ENCODE measurements around the gene MSI2.

MSI2 gene

DNA sequence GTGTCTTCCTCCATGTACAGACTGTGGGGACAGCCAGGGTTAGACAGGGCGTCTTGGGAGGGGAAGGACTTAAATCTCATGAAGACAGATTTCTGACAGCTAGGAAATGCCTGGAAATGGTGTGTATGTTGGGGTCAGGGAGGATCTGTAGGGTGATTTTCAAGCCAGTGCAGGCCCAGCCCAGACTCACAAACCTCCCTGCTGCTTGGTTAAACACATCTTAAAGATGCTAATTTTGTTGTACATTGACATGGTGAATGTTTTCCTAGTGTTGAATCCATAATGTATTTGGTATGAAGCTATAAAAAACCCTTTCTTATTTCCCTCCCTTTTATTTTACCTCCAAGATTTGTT, 250.4 kb downstream of the MSI2 start:
- DNase-seq (ENCODE audit: low read depth) = no peak

DNA sequence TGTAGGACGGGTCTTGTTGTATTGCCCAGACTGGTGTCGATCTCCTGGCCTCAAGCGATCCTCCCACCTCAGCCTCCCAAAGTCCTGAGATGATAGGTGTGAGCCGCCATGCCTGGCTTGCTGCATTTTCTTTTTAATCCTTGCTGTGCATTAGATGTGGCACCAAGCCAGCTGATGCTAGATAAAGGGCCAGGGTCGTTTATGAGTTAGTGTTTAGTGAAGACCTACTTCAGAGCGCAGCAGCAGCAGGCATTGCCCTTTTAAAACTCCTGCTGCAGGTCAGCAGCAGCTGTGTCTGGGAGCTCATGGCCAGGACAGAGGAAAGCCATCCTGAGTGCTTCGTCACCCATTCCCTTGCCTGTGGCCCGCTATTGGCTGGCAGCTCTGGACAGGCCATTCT, 251.5 kb downstream of the MSI2 start:
- no peak for DNase-seq (ENCODE audit: low read depth)

DNA sequence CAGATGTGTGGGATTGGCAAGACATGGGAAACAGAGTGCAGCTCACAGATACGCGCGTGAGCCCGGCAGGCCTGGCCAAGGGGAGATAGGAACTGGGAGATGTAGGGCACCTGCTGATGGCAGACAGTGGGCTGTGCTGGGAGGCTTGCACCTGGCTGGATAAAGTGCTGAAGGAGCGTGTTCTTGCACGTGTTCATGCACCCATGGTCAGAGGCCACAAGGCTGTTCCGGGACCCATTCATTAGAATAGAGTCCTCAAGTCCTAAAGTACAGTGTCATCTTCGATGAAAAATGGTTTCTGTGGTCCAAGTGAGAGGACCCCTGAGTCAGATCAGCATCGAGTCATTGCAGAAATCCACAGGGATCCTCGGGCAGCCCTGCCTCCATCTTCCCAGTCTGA, 252.3 kb downstream of the MSI2 start:
- DNase-seq (ENCODE audit: low read depth) = no peak

DNA sequence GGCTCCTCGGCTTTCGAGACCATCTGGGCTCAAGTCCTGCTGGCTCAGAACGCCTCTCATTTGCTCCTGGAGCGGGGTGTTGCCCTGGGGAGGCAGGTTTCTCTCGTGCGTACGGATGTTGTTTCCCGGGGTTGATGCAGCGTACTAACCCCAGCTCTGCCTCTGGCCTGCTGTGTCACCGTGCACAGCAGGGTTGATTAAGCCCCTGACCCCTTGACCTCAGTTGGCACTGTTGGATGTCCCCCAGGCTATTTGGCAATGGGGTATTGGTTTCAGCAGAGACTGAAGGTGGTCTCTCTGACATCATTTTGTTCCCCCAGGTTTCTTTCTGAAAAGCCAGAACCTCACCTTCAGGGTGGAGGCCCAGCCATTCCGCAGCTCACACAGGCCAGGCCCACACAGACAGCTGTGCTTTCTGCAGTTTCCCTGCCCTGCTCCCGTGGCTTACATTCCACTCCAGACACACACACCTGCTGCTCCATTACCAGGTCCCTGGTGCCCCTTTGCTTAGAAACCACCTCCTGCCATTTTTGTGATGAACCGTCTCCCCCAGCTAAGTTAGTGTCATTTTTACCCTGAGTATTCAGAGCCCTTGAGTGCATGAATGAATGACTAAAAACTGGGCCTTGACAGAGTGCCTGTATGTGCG, 255.3 kb downstream of the MSI2 start:
- DNase-seq (ENCODE audit: low read depth) = no peak

DNA sequence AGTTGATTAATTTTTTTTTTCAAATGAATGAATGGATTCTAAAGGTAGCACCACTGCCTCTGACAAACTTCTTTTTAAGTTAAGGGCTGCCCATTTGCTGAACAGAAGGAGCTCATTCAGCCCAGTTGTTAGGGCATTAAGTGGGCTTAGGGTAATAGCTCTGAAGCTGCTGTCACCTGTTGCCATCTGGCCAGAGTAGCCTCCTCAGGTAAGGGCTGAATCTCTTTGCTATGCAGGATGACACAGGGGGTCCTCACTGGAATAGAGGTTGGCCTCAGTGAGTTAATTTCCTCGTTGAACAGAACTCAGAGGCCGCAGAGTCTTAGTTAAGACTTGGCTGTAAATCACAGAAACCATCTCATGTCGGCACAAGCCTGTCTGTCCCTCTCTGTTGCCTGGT, 255.9 kb downstream of the MSI2 start:
- DNase-seq (ENCODE audit: low read depth) = no peak

DNA sequence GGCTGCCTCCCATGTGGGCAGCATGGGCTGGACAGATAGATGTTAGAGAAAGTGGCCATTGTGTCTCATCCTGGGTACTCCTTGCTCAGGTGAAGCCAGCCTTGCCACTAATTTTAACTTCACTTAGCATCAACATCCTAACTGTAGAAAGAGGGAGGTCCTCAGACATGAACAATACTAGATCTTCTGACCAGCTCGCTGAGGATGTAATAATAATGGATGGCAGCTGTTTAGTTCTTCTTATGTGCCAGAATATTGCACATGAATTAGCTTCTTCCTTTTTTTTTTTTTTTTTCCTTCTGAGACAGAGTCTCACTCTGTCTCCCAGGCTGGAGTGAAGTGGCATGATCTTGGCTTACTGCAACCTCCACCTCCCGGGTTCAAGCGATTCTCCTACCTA, 256.4 kb downstream of the MSI2 start:
- DNase-seq (ENCODE audit: low read depth) = no peak

DNA sequence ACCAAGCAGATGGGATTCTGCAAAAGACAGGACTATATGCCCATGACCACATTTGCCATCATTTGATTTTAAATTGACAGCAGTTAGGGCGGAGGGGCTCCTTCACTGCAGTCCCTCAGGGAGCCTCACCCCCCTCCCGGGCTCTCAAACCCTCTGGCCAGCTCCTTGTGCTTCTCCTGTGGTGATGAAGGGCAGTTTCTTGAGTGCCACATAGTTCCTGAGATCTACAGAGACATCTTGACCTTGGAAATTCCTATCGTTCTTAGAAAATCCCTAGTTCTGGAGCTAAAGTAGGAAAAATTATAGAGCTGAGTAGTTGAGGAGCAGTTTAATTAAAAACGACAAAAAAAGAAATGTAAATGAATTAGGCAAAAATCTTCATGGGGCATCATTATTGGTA, 257.2 kb downstream of the MSI2 start:
- DNase-seq (ENCODE audit: low read depth) = no peak

DNA sequence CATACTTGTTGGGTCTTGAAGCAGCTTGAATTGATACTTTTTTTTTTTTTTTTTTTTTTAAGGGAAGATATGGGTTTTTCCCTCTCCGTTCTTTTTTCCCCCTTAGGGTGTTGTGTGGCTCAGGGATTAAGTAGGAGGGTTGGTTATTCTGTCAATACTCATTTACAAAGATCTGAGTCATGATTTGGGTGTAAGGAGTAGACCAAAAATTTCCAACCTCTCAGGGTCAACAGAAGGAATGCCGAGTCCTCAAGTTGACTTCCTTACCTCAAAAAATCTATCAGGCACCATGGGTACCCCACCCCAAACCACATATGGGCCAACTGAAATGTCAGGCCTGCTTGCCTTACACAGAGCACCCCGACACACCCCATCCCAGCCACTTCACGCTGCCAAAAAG, 258.3 kb downstream of the MSI2 start:
- no peak for DNase-seq (ENCODE audit: low read depth)

DNA sequence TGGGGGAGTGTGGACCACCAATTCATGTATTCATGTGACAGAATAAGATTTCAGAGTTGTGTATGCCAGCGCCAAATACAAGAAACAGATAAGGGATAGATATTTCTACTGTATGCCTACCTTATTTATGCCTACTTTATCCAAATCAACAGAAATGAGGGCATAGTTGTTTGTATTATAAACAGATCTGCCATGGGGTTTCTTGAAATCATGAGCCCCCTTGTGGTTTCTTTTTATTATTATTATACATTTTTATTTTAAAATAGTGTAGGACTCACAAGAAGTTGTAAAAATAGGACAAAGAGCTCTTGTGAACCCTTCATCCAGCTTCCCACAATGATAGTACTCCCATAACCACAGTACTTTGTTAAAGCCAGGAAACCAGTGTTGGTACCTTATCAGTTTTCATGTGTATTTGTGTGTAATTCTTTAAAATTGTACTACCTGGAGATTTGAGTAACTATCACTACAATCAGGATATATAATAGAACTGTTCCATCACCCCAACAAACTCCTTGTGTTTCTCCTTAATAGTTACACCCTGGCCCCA, 259.4 kb downstream of the MSI2 start:
- no peak for DNase-seq (ENCODE audit: low read depth)

DNA sequence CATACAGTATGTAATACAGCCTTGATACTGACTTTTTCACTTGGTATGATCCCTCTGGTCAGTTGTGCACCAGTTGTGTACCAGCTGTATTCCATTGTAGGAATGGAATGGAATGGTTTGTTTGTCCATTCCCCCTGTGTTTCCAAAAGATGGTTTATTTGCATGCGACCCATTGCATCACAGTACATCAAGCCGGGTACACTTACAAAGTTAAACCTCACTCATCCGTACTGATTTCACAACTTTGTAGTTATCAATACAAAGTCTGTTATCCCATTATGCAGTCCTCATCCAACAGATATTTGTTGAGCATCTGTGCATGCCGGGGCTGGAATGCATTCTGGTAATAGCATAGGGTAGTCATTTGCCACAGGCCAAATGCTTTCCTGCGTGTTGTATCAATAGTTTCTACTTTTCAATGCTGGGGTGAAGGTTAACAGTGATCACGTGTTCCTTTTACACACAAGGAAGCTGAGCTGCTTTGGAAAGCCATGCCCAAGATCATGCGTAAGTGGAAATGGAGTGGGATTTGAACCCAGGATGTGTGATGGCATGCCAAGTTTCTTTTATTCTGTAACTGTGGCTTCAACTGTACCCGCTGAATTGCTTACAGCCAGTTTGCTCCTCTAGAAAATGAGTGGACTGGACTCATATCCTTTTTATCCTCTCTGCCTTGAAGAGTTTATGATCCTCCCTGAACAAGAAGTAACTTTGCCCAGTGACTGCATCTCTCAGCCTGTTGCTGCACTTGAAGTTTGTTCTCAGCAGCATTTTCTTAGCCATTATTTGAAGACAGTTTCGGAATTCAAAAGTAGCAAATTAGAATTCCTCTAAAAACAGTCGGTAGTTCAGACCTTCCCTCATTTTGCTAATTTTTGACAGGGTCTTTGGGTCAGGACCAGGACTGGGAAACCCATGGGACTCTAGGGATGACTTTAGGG, 260.2 kb downstream of the MSI2 start:
- DNase-seq (ENCODE audit: low read depth) = no peak

DNA sequence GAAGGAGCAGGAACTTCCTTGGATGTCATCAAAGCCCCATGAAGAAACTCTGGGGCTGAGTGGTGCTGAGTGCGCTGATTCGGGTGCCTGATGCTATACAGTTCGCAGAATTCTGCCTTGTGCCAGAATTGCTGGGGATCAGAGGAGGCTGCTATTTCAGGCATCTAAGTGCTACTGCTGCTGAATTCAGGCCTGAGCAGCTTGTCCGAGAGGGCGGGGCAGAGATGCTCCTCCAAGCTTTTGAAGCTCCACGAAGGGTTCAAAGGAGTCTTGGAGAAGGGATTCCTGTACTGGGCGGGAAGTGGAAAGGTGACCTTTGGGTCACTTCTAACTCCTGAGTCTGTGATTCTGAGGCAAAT, 260.9 kb downstream of the MSI2 start:
- DNase-seq (ENCODE audit: low read depth) = no peak

DNA sequence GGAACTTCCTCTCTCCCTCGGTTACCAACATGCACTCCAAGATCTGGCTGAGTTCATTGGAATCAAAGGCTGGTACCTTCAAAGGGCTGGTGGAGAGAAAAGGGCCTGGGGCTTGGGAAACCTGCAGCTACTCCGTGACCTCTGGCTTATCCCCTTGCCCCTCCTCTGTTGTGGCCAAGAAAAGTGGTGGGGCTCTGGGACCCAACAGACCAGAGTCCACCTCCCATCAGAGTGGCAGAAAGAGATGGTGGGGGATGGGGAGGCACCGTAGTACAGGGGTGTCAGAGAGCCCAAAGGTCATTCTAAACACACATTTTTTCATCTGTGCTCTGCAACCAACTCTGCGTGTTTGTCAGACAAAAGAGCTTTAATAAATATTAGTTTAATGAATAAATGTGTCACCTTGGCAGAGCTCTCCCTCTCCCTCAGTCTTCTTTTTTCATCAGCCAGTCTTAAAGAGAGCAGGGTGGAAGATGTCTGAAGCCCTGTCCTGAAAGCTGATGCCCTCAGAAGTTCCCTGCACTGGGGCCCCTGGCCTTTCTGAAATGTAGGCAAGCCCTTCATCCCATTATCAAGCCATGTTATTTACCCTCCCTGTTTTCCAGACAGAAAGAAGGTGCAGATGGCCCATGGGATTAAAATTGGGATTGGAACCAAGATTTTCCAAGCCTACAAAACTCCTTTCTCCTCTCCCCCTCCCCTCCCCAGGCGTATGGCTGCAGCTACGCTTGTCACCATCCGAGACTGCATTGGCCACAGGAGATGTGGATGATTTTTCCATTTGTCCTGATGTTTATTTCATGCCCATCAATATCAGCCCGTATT, 261.5 kb downstream of the MSI2 start:
- no peak for DNase-seq (ENCODE audit: low read depth)

DNA sequence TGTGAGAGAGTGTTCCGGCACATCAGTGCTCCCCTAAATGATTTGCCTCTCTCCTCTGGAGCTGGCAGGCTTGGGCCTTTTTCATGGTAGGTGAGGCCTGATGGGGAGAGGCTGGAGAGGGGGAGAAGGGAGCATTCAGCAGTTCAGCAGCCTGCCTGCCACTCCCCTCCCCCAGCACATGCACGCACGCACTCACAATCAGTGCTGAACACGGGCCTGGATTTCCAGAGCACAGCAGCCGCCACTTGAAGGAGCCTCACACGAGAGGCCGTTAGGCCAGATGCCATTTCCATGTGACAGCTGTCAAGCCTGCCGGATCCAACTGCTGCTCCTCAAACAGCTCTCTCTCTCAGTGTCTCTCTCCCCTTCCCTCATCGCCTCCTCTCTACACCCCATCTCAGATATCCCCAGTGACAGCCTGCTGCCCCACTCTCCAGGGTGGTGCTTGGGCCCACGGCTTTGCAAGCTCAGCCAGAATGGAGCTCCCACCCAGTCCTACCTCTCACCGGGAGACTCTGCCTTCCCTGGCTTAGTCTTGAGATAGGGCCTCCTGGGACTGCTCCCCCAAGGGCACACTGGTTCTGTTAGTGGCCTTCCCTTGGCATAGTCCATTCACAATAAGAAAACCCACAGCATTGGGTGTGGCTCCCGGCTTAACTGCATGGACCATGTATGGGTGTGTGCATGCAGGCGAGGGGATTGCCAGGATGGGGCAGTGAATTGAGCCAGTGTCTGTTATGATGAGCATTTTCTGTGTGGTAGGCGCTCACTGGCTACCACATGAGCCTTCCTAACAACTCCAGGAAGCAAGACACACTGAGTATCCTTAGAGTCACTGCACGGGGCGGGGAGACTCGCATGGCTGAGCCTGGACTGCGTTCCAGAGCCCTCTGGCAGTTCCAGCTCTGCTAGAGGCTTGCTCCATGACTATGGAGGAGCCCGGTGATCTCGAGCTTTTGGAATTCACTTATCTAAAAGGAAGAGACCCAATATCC, 262.6 kb downstream of the MSI2 start:
- no peak for DNase-seq (ENCODE audit: low read depth)

DNA sequence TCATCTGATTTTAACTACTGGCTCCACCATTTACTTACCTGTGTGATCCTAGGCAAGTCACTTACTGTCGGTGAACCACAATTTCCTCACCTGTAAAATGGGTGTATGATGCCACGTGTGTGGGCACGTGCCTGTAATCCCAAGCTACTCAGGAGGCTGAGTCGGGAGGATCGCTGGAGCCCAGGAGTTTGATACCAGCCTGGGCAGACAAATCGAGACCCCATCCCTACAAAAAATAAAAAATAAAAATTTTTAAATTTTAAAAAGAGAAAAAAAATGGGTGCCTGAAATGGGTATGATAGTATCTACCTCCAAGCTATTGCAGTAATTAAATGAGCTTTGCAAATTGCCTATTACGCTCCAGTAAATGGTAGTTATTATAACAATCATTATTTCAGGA, 263.5 kb downstream of the MSI2 start:
- DNase-seq (ENCODE audit: low read depth) = no peak

DNA sequence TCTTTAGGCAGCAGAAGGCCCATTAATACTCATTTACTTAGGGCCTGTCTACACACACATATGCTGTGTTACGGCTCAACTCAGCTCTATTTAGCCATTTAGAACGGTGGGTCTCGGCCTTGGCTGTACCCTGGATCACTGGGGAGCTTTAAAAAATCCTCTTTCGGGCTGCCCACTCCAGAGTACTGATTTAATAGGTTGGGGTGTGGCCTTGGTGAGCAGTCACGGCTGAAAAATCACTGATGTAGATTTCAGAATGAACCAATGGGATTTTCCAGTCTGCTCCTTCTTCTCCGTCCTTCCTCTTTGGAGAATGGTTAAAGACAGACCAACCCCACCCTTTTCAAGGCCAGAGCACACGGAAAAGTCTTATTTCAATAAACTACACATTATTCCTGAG, 265.3 kb downstream of the MSI2 start:
- no peak for DNase-seq (ENCODE audit: low read depth)

DNA sequence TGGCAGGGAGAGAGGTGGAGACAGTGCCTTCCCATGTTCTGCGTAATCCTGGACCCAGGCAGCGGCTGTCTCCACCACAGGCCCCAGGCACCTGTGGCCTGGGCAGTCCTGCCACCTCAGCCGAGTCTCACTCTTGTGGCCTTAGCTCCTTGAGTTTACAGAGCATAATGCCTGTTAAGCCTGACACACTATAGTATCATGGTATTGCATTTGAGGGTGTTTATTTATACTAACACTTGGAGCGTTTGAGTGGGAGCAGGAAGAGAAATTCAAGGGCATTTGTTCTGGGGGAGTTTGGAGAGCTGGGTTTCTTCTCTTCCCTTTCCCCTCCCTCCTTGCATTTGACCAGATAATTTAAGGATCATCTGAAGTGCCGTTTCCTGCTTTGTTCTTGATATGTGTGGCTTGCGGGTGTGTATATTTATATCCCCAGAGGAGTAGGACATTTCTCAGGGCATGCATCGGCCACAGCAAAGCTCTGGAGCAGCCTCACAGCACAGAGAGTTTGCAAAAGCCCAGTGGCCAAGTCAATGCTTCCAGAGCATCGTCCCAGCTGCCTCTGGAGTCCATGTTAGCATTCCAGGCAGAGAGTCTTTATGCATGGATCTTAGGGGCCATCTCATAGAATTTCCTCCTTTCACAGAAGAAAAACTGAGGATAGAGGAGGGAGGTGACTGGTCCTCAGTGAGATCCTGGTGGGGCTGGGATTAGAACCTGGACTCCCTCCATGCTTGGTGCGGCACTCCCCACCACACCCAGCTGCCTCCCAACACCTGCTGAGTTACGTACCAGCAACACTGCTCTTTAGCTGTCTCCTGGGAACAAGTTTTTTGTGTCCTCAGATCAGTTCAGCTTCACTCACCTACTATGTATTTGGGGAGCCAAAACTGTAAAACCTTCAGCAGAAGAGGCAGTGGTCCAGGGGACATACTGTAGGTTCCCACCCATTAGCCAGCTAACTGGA, 266.0 kb downstream of the MSI2 start:
- DNase-seq (ENCODE audit: low read depth) = no peak

DNA sequence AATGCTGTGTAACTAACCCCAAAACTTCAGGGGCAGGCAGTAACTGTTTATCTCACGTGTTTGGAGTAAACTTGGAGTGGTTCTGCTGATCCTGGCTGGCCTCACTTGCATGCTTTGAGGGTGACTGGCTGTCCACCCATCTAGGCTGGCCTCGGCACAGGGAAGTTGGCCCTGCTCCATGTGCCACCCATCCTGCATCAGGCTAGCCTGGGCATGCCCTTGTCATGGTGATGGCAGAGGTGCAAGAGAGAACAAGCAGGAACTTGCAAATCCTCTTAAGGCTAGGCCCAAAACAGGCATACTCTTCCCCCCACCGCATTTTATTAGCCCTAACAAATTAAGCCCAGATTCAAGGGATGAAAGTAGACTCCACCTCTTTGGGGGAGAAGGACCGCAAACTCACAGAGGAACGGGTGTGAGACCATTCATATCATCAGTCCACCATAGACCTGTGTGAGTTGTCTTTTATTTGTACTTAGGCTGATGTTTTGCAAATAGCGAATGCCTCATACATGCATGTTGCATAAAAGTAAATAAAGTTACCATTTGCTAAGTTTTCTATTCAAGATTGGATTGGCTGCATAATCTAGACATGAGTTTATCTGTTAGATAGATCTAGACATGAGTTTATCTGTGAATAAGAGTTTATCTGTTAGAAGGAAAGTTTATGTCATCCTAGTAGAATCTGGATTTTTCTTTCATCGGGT, 267.8 kb downstream of the MSI2 start:
- DNase-seq (ENCODE audit: low read depth) = no peak

DNA sequence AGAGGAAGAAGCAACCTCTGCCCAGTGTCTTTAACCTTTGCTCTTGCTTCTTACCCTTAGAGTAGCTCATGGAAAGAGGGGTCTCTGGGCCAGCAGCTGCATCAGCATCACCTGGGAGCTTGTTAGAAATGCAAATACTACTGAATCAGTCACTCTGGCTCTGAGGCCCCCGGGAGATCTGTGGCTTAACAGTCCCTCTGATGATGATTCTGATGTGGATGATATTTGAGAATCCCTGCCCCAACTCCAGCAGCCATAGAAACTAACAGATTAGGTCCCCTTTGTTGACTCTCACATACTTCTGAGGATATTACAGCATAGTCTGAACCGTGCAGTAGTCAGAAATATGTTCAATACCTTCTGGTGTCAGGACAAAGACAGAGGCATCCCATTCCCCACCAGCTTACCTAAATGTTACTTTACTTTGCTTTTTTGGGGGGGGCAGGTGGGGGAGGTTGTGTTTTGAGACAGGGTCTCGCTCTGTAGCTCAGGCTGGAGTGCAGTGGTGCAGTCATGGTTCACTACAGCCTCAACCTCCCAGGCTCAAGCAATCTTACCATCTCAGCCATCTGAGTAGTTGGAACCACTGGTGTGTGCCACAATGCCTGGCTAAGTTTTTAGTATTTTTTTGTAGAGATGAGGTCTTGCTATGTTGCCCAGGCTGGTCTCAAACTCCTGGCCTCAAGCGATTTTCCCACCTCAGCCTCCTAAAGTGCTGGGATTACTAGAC, 268.7 kb downstream of the MSI2 start:
- no peak for DNase-seq (ENCODE audit: low read depth)

All from activated T-helper 1 cell treated with Interleukin-2 at 50 U/mL for 16 hours (primary cell).